GM13976 (cell line): Measurements from ENCODE around the gene TRIL.
A peak's percentile ranks its signal among the peaks of the same experiment; 100 is the strongest.

Experiments
- DNase-seq: peaks from one replicate; pipeline ENCODE4 v3.0.0; 2012; ENCODE audit warnings: low spot score
- CTCF ChIP-seq: IDR thresholded peaks from 2 replicates; pipeline ENCODE4 v1.5.1; 2012; ENCODE audit warnings: borderline replicate concordance, mild to moderate bottlenecking; ENCODE audit not compliant: insufficient read depth; ENCODE audit errors: extremely low read depth, missing control alignments, control extremely low read depth
- in situ Hi-C: fragments of 300-500 bp; cut with MboI; formaldehyde crosslinking; loops from one replicate; pipeline ENCODE4 v1.12.0; 2022; ENCODE audit warnings: low sequenced_read_pairs, mixed read lengths, inconsistent platforms; ENCODE audit not compliant: unreplicated experiment

Gene TRIL

GRCh38 chr7:28939367-28939766 lies 18.8 kb downstream of the TRIL start:
- DNase-seq, result no peak
- in situ Hi-C loops, result no loop called here
- TF ChIP-seq CTCF, result no peak

GRCh38 chr7:28937619-28938018 lies 20.5 kb downstream of the TRIL start:
- in situ Hi-C loops, result no loop called here

GRCh38 chr7:28937103-28937502 lies 21.0 kb downstream of the TRIL start:
- DNase-seq, result no peak
- in situ Hi-C loops, result no loop called here
- TF ChIP-seq CTCF, result no peak

More at GRCh38 chr7:28937619-28938018, 20.5 kb downstream of the TRIL start:
- no peak for DNase-seq
- TF ChIP-seq CTCF, result no peak

GRCh38 chr7:28933846-28934320 lies 24.2 kb downstream of the TRIL start:
- no peak for TF ChIP-seq CTCF
- in situ Hi-C loops, result no loop called here

GRCh38 chr7:28931565-28931964 lies 26.6 kb downstream of the TRIL start:
- no peak for TF ChIP-seq CTCF
- in situ Hi-C loops, result no loop called here
- DNase-seq, result no peak

More at GRCh38 chr7:28933846-28934320, 24.2 kb downstream of the TRIL start:
- DNase-seq, result no peak

- TF ChIP-seq CTCF, result peak; percentile 74
- peak; percentile 80 for DNase-seq
- in situ Hi-C loops, result loop anchor here (10.0 kb wide), 1 partner anchor 478 kb away; no protein-coding TSS in a partner anchor
These were observed 31.1 kb downstream of the TRIL start for GRCh38 chr7:28926871-28927597.
